Adipocyte (in vitro differentiated cells): ENCODE results near the gene ORC6.
"Not testable (repeated sequence)": the region's sequence is repeated elsewhere in the genome, so short reads cannot be mapped to it uniquely, and the experiment has no call there.

Source experiments
- DNase-seq: peaks from one replicate; pipeline ENCODE4 v3.0.0-alpha.2; 2015; ENCODE audit warnings: low read depth
- H3K27me3 ChIP-seq: replicated peaks from 2 replicates; pipeline ENCODE4 v1.7.0; 2013; ENCODE audit warnings: mild to moderate bottlenecking, low read length, moderate library complexity; ENCODE audit not compliant: control insufficient read depth, insufficient read depth
- H3K36me3 ChIP-seq: 2 replicates; pipeline ENCODE4 v1.7.0; 2013; ENCODE audit warnings: low read length, mild to moderate bottlenecking, moderate library complexity; ENCODE audit not compliant: control insufficient read depth, insufficient read depth, severe bottlenecking
- H3K4me1 ChIP-seq: 2 replicates; pipeline ENCODE4 v1.7.0; 2013; ENCODE audit warnings: mild to moderate bottlenecking, low read length, moderate library complexity; ENCODE audit not compliant: control insufficient read depth, insufficient read depth
- H3K4me3 ChIP-seq: 2 replicates; pipeline ENCODE4 v1.7.0; 2013; ENCODE audit warnings: mild to moderate bottlenecking, low read length, moderate library complexity
- H3K9ac ChIP-seq: 2 replicates; pipeline ENCODE4 v1.7.0; 2013; ENCODE audit warnings: mild to moderate bottlenecking, low read length, moderate library complexity
- H3K9me3 ChIP-seq: 2 replicates; pipeline ENCODE4 v1.7.0; 2013; ENCODE audit warnings: mild to moderate bottlenecking, low read length, moderate library complexity; ENCODE audit not compliant: control insufficient read depth

ORC6 gene

GRCh38 chr16:46689365-46690280, at the start of gene ORC6:
ORC6 (plus strand) TSS chr16:46689659; CDS start chr16:46689706, 47 bp downstream.
- peaks cover 29% of the 10 kb centered on the region for H3K4me1 ChIP-seq
- H3K4me3 ChIP-seq, result peak within 1 kb of the TSS; percentile 97
- H3K27me3 ChIP-seq, result no peaks in the 10 kb centered on the region
- peak within 1 kb of the TSS; percentile 94 for H3K9ac ChIP-seq
- H3K36me3 ChIP-seq, result no peaks in the 10 kb centered on the region
- peak; percentile 99 for DNase-seq
- no peaks in the 10 kb centered on the region for H3K9me3 ChIP-seq

- DNase-seq, result no peak
- H3K9me3 ChIP-seq, result no peaks in the 10 kb centered on the region
- H3K9ac ChIP-seq, result no peak overlapping the region
- peaks cover 13% of the 10 kb centered on the region for H3K4me1 ChIP-seq
- no peak overlapping the region for H3K4me3 ChIP-seq
- H3K36me3 ChIP-seq, result no peaks in the 10 kb centered on the region
- H3K27me3 ChIP-seq, result no peaks in the 10 kb centered on the region
Measured at GRCh38 chr16:46648656-46649055, 40.8 kb upstream of the ORC6 start.

GRCh38 chr16:46649588-46650253, 39.7 kb upstream of the ORC6 start:
- Histone ChIP-seq H3K4me1 (peaks cover 13% of the 10 kb centered on the region), H3K36me3 (no peaks in the 10 kb centered on the region), H3K9ac (peak overlapping the region; percentile 78), H3K4me3 (peak overlapping the region; percentile 78), H3K27me3 (no peaks in the 10 kb centered on the region), H3K9me3 (no peaks in the 10 kb centered on the region)
- no peak for DNase-seq

GRCh38 chr16:46650254-46650623, 39.2 kb upstream of the ORC6 start:
- Histone ChIP-seq H3K9me3 (no peaks in the 10 kb centered on the region), H3K4me1 (peaks cover 13% of the 10 kb centered on the region), H3K9ac (peak overlapping the region; percentile 78), H3K4me3 (peak overlapping the region; percentile 78), H3K27me3 (no peaks in the 10 kb centered on the region), H3K36me3 (no peaks in the 10 kb centered on the region)
- no peak for DNase-seq

GRCh38 chr16:46651305-46651704, 38.2 kb upstream of the ORC6 start:
- no peak for DNase-seq
- no peak overlapping the region for H3K9ac ChIP-seq

GRCh38 chr16:46658925-46659324, 30.5 kb upstream of the ORC6 start:
- Histone ChIP-seq H3K4me3 (no peak overlapping the region), H3K36me3 (peaks cover 54% of the 10 kb centered on the region), H3K9me3 (no peaks in the 10 kb centered on the region), H3K4me1 (no peaks in the 10 kb centered on the region), H3K9ac (no peak overlapping the region), H3K27me3 (no peaks in the 10 kb centered on the region)
- DNase-seq, result no peak

More at GRCh38 chr16:46651305-46651704, 38.2 kb upstream of the ORC6 start:
- Histone ChIP-seq H3K36me3 (no peaks in the 10 kb centered on the region), H3K4me3 (no peak overlapping the region), H3K9me3 (no peaks in the 10 kb centered on the region), H3K4me1 (peaks cover 13% of the 10 kb centered on the region), H3K27me3 (no peaks in the 10 kb centered on the region)

- Histone ChIP-seq H3K9ac (no peak overlapping the region), H3K4me1 (no peaks in the 10 kb centered on the region), H3K4me3 (no peak overlapping the region), H3K36me3 (peaks cover 70% of the 10 kb centered on the region), H3K27me3 (no peaks in the 10 kb centered on the region), H3K9me3 (no peaks in the 10 kb centered on the region)
- no peak for DNase-seq
Measured at GRCh38 chr16:46662123-46662522, 27.3 kb upstream of the ORC6 start.

GRCh38 chr16:46673320-46674013, 16.0 kb upstream of the ORC6 start:
- DNase-seq, result peak; percentile 76
- Histone ChIP-seq H3K9me3 (no peaks in the 10 kb centered on the region), H3K4me3 (no peak overlapping the region), H3K27me3 (no peaks in the 10 kb centered on the region), H3K9ac (no peak overlapping the region), H3K4me1 (no peaks in the 10 kb centered on the region), H3K36me3 (peaks cover 83% of the 10 kb centered on the region)

GRCh38 chr16:46677943-46678342, 11.5 kb upstream of the ORC6 start:
- H3K9ac ChIP-seq, H3K27me3 ChIP-seq, H3K4me3 ChIP-seq, H3K9me3 ChIP-seq, H3K4me1 ChIP-seq, DNase-seq: not testable (repeated sequence)
- H3K36me3 ChIP-seq, result peaks cover 69% of the 10 kb centered on the region

- peaks cover 35% of the 10 kb centered on the region for H3K36me3 ChIP-seq
- H3K9ac ChIP-seq, H3K27me3 ChIP-seq, H3K9me3 ChIP-seq, DNase-seq, H3K4me3 ChIP-seq, H3K4me1 ChIP-seq: not testable (repeated sequence)
Measured at GRCh38 chr16:46681867-46682266, 7.6 kb upstream of the ORC6 start.
